Endothelial cell of umbilical vein (primary cell): ENCODE results near the gene HSPG2. TPM values are rescaled to one million over a fixed set of nuclear protein-coding genes. Genes with fewer than 3 reads are reported as not detected.

Source experiments
- BruUV-seq: library from RNA; stranded (reverse); fragments of 400-500 nt; replicated peaks from 2 replicates; lab custom pipeline; 2021; lab: Mats Ljungman, UMichigan
- CTCF ChIA-PET: fragments of 300-600, 350-600 bp; sonication (Branson Sonifier 250); formaldehyde crosslinking; loops from one replicate; lab custom pipeline; 2021; ENCODE audit warnings: antibody characterized with exemption, inconsistent platforms; lab: Charles Lee
- POLR2A ChIA-PET: fragments of 300-600, 350-600 bp; sonication (Branson Sonifier 250); formaldehyde crosslinking; loops from one replicate; lab custom pipeline; 2021; ENCODE audit warnings: antibody characterized with exemption, inconsistent platforms; lab: Charles Lee
- DNase-seq: peaks from one replicate; pipeline ENCODE4 v3.0.0-alpha.2; 2011; ENCODE audit warnings: low read depth, low spot score
- FAIRE-seq: peaks from 2 replicates; lab custom pipeline; 2011; peaks lifted over from hg19 to GRCh38; lab: Jason Lieb, UNC
- H2AFZ ChIP-seq: 2 replicates; pipeline ENCODE4 v1.6.0; 2012; ENCODE audit warnings: low read depth, low read length, control low read depth, inconsistent platforms
- H3K27ac ChIP-seq: 2 replicates; pipeline ENCODE4 v1.5.1; 2011; ENCODE audit warnings: low read depth, mild to moderate bottlenecking, control low read depth, low read length, moderate library complexity; ENCODE audit not compliant: insufficient read depth
- H3K27me3 ChIP-seq, 2 experiments: 2 replicates each; pipeline versions ENCODE4 v1.6.0 to v1.6.1; 2011; ENCODE audit warnings: low read length in 2 of 2, mixed read lengths in 1 of 2; ENCODE audit not compliant: control insufficient read depth in 2 of 2, insufficient read depth in 2 of 2
- H3K36me3 ChIP-seq, 2 experiments: 2 replicates in 1 of 2; 3 replicates in 1 of 2; pipeline ENCODE4 v1.5.1; 2011; ENCODE audit warnings: low read length in 2 of 2, mild to moderate bottlenecking in 1 of 2, moderate library complexity in 1 of 2; ENCODE audit not compliant: control insufficient read depth in 2 of 2, insufficient read depth in 2 of 2; ENCODE audit errors: extremely low read depth in 1 of 2
- H3K4me1 ChIP-seq: 3 replicates; pipeline ENCODE4 v1.5.1; 2011; ENCODE audit warnings: mild to moderate bottlenecking, low read length; ENCODE audit not compliant: control insufficient read depth, insufficient read depth; ENCODE audit errors: extremely low read depth
- H3K4me2 ChIP-seq: 2 replicates; pipeline ENCODE4 v1.6.1; 2011; ENCODE audit warnings: low read length, control low read depth, mixed read lengths; ENCODE audit not compliant: insufficient read depth
- H3K4me3 ChIP-seq, 3 experiments: fragments of 200-600 bp in 1 of 3; sonication (generic), shearing (Covaris generic) in 1 of 3; replicated peaks in 1 of 3; 2 replicates each; pipeline ENCODE4 v1.5.1; 2011 to 2016; ENCODE audit warnings: control low read depth in 3 of 3, low read length in 3 of 3, mild to moderate bottlenecking in 2 of 3, inconsistent platforms in 1 of 3, low read depth in 1 of 3, moderate library complexity in 1 of 3; ENCODE audit not compliant: insufficient read depth in 1 of 3
- H3K79me2 ChIP-seq: 2 replicates; pipeline ENCODE4 v1.6.0; 2012; ENCODE audit warnings: low read length, inconsistent platforms; ENCODE audit not compliant: control insufficient read depth, insufficient read depth
- H3K9ac ChIP-seq: replicated peaks from 2 replicates; pipeline ENCODE3; 2011; ENCODE audit warnings: low read length, control low read depth; ENCODE audit not compliant: insufficient read depth; ENCODE audit errors: extremely low read depth
- H3K9me1 ChIP-seq: replicated peaks from 3 replicates; pipeline ENCODE4 v1.6.0; 2011; ENCODE audit warnings: mild to moderate bottlenecking, low read length; ENCODE audit not compliant: control insufficient read depth, insufficient read depth; ENCODE audit errors: extremely low read depth
- H3K9me3 ChIP-seq: replicated peaks from 2 replicates; pipeline ENCODE4 v1.5.1; 2012; ENCODE audit warnings: low read length, inconsistent platforms; ENCODE audit not compliant: control insufficient read depth, insufficient read depth
- H4K20me1 ChIP-seq: replicated peaks from 2 replicates; pipeline ENCODE3; 2011; ENCODE audit warnings: mild to moderate bottlenecking, low read length; ENCODE audit not compliant: control insufficient read depth, insufficient read depth; ENCODE audit errors: extremely low read depth
- CTCF ChIP-seq, 2 donors: IDR thresholded peaks; 1 replicate in 1 of 2; 2 replicates in 1 of 2; pipeline ENCODE4 v1.5.1; 2011; ENCODE audit warnings: low read length in 2 of 2, mild to moderate bottlenecking in 2 of 2, moderate library complexity in 2 of 2, control low read depth in 1 of 2, inconsistent platforms in 1 of 2, low read depth in 1 of 2; ENCODE audit not compliant: insufficient read depth in 1 of 2; ENCODE audit errors: extremely low read depth in 1 of 2
- EZH2 ChIP-seq: IDR thresholded peaks from 2 replicates; pipeline ENCODE4 v1.6.1; 2012; ENCODE audit warnings: borderline replicate concordance, low read depth, mild to moderate bottlenecking, moderate library complexity, low read length, inconsistent platforms; ENCODE audit not compliant: severe bottlenecking
- FOS ChIP-seq: IDR thresholded peaks from 2 replicates; pipeline ENCODE4 v1.6.1; 2011; ENCODE audit warnings: mild to moderate bottlenecking, low read length, moderate library complexity, borderline replicate concordance; ENCODE audit not compliant: insufficient read depth
- GATA2 ChIP-seq: IDR thresholded peaks from 2 replicates; pipeline ENCODE4 v1.7.0; 2011; ENCODE audit warnings: low read depth, mild to moderate bottlenecking, moderate library complexity, mixed read lengths, low read length; ENCODE audit not compliant: insufficient read length, insufficient read depth
- JUN ChIP-seq: IDR thresholded peaks from 2 replicates; pipeline ENCODE4 v1.6.1; 2011; ENCODE audit warnings: borderline replicate concordance, low read depth; ENCODE audit not compliant: insufficient read length, insufficient read depth
- MAX ChIP-seq: IDR thresholded peaks from 2 replicates; pipeline ENCODE4 v1.6.1; 2011; ENCODE audit not compliant: insufficient read depth, insufficient read length
- MYC ChIP-seq: IDR thresholded peaks from one replicate; pipeline ENCODE4 v1.6.1; 2011; ENCODE audit warnings: mild to moderate bottlenecking, low read depth, low read length
- POLR2A ChIP-seq: IDR thresholded peaks from 2 replicates; pipeline ENCODE4 v1.6.1; 2012; ENCODE audit warnings: low read depth, mild to moderate bottlenecking, control low read depth, low read length
- POLR2AphosphoS5 ChIP-seq: IDR thresholded peaks from 2 replicates; pipeline ENCODE4 v1.6.1; 2012; ENCODE audit warnings: low read depth, mild to moderate bottlenecking, control low read depth, low read length, moderate library complexity; ENCODE audit not compliant: insufficient read depth
- dilution Hi-C: fragments of 300-500 bp; cut with MboI; formaldehyde crosslinking; loops from one replicate; pipeline ENCODE4 v1.15.0; 2019; ENCODE audit warnings: low sequenced_read_pairs; ENCODE audit not compliant: extremely low pct_ligation_motif_present
- intact Hi-C: fragments of 100-400 bp; cut with micrococcal nuclease; formaldehyde crosslinking; loops from one replicate; pipeline ENCODE4 v1.10.0; 2022
- polyA plus RNA-seq, 4 experiments: library from polyadenylated mRNA; depleted of rRNA in 3 of 4; stranded (reverse) in 3 of 4; unstranded in 1 of 4; fragments of >200 nt; gene quantifications; 2 replicates each; pipeline versions ENCODE4 v1.2.1 to v1.2.3, GENCODE V29; 2011 to 2012; ENCODE audit warnings: missing spikeins in 1 of 4
- total RNA-seq: library from RNA; stranded (reverse); gene quantifications from 2 replicates; pipeline ENCODE4 v1.2.3, GENCODE V29; 2021

Gene HSPG2
- total and polyA plus RNA-seq, 2 donors (not counting 3 experiments of a cell fraction or from before 2014, with no cell fraction given): 734 to 3,499 TPM

DNA sequence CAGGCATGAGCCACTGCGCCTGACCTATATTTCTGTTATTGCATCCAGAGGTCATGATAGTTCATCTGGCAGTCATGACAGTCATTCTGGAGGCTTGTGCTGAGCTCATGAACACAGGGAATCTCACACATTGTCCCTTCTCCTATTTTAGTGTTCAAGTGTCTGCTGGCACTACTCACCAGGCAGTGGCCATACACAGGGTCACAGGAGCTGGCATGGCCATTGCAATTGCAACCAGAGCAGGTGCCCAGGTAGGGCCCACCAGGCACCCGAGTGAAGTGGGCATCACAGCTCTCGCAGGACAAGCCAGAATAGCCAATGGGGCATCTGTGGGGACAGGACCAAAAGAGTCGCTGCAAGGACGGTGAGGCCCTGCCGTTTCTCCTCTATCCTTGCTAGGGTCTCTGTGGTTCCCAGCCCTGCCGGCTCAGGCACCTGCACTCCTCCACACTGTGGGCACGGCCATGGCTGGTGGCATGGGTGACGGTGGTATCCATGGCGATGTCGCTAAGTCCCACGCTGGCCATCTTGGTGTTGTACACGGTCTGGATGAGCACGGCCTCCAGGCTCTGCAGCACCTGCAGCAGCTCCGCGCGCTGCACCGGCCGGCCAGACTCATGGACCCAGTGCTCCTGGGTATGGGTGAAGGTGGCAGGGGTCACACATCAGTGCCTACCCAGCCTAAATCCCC, 57.0 kb downstream of the HSPG2 start:
- Histone ChIP-seq H3K9me3 (no peaks in the 10 kb centered on the region), H4K20me1 (no peaks in the 10 kb centered on the region), H3K79me2 (peaks cover 73% of the 10 kb centered on the region), H2AFZ (no peak overlapping the region), H3K4me1 (no peaks in the 10 kb centered on the region), H3K4me3 (no peak overlapping the region), H3K9me1 (no peaks in the 10 kb centered on the region), H3K4me2 (no peak overlapping the region), H3K27ac (no peak overlapping the region), H3K9ac (no peak overlapping the region), H3K27me3 (no peaks in the 10 kb centered on the region), H3K36me3 (peaks cover 76 to 90% of the 10 kb centered on the region in 2 experiments)
- DNase-seq: no peak
- TSS peak; percentile 41 for BruUV-seq
- intact Hi-C loops: no loop called here
- POLR2A ChIA-PET: no interaction called here
- dilution Hi-C loops: no loop called here
- CTCF ChIA-PET: no interaction called here
- FAIRE-seq: no peak
- no peak for TF ChIP-seq MYC
- TF ChIP-seq MAX: no peak
- TF ChIP-seq POLR2A: no peak
- TF ChIP-seq POLR2AphosphoS5: no peak
- TF ChIP-seq CTCF (IDR thresholded peaks at IDR 0.05; ENCODE audit: extremely low read depth in 1 of 2, insufficient read depth in 1 of 2, low read depth in 1 of 2, low read length in 2 of 2): no peak
- TF ChIP-seq JUN: no peak
- no peak for TF ChIP-seq FOS
- TF ChIP-seq EZH2: no peak
- TF ChIP-seq GATA2: no peak
